CD4-positive, CD25-positive, alpha-beta regulatory T cell (primary cell): ENCODE results near the gene PIAS1. TPM values are rescaled to one million over a fixed set of nuclear protein-coding genes. Genes with fewer than 3 reads are reported as not detected.

ENCODE experiments used
- ATAC-seq, 2 donors: fragments of 150-1000 bp; cut with Tn5 transposase; one replicate each; pipeline ENCODE4 v1.10.0; 2021; ENCODE audit warnings: low read depth in 2 of 2, moderate number of reproducible peaks in 2 of 2, moderate library complexity in 1 of 2
- DNase-seq, 3 donors: peaks; one replicate each; pipeline versions ENCODE4 v3.0.0 to v3.0.0-alpha.2; 2012 to 2022; ENCODE audit warnings: mixed read lengths in 1 of 3
- H3K27ac ChIP-seq: one replicate; pipeline ENCODE4 v1.7.0; 2013; ENCODE audit warnings: mild to moderate bottlenecking, low read length; ENCODE audit not compliant: insufficient read depth, poor library complexity, severe bottlenecking
- H3K27me3 ChIP-seq: one replicate; pipeline ENCODE4 v1.7.0; 2013; ENCODE audit warnings: low read length; ENCODE audit not compliant: control insufficient read depth, insufficient read depth
- H3K36me3 ChIP-seq: one replicate; pipeline ENCODE4 v1.7.0; 2013; ENCODE audit warnings: mild to moderate bottlenecking, low read length, moderate library complexity; ENCODE audit not compliant: control insufficient read depth, insufficient read depth
- H3K4me1 ChIP-seq: 2 replicates; pipeline ENCODE4 v1.7.0; 2013; ENCODE audit warnings: mild to moderate bottlenecking, low read length; ENCODE audit not compliant: insufficient read depth, control insufficient read depth, poor library complexity, severe bottlenecking
- H3K4me3 ChIP-seq: one replicate; pipeline ENCODE4 v1.7.0; 2013; ENCODE audit warnings: low read depth, mild to moderate bottlenecking, low read length, moderate library complexity
- H3K9me3 ChIP-seq, 2 experiments: 1 replicate in 1 of 2; 2 replicates in 1 of 2; pipeline ENCODE4 v1.7.0; 2013; ENCODE audit warnings: low read length in 2 of 2, mild to moderate bottlenecking in 1 of 2, moderate library complexity in 1 of 2; ENCODE audit not compliant: control insufficient read depth in 2 of 2
- H3K27ac Mint-ChIP-seq, 3 donors: one replicate each; pipeline ENCODE4 v1.8.0; 2020 to 2022; ENCODE audit warnings: mild to moderate bottlenecking in 3 of 3, mixed read lengths in 3 of 3, moderate library complexity in 2 of 3
- H3K27me3 Mint-ChIP-seq: one replicate; pipeline ENCODE4 v1.8.0; 2022; ENCODE audit warnings: mild to moderate bottlenecking, mixed read lengths
- H3K36me3 Mint-ChIP-seq: one replicate; pipeline ENCODE4 v1.8.0; 2020; ENCODE audit warnings: mixed read lengths
- H3K4me1 Mint-ChIP-seq, 4 donors: one replicate each; pipeline ENCODE4 v1.8.0; 2020 to 2022; ENCODE audit warnings: mixed read lengths in 4 of 4, mild to moderate bottlenecking in 1 of 4
- H3K4me3 Mint-ChIP-seq, 4 donors: one replicate each; pipeline ENCODE4 v1.8.0; 2020 to 2022; ENCODE audit warnings: mild to moderate bottlenecking in 4 of 4, mixed read lengths in 4 of 4, moderate library complexity in 3 of 4
- H3K9me3 Mint-ChIP-seq, 7 donors: one replicate each; pipeline ENCODE4 v1.8.0; 2020 to 2022; ENCODE audit warnings: mixed read lengths in 7 of 7, mild to moderate bottlenecking in 3 of 7, moderate library complexity in 2 of 7
- polyA plus RNA-seq, 4 donors: library from polyadenylated mRNA; unstranded; fragments of 300-500 nt; fragmentation: Illumina TruSeq; gene quantifications; one replicate each; pipeline ENCODE4 v1.2.3, GENCODE V29; 2021
- total RNA-seq: library from RNA; stranded (reverse); gene quantifications from one replicate; pipeline ENCODE4 v1.2.3, GENCODE V29; 2022

PIAS1 gene
- total and polyA plus RNA-seq, 5 donors from 2014 or later = 102 to 156 (median 137) TPM

DNA sequence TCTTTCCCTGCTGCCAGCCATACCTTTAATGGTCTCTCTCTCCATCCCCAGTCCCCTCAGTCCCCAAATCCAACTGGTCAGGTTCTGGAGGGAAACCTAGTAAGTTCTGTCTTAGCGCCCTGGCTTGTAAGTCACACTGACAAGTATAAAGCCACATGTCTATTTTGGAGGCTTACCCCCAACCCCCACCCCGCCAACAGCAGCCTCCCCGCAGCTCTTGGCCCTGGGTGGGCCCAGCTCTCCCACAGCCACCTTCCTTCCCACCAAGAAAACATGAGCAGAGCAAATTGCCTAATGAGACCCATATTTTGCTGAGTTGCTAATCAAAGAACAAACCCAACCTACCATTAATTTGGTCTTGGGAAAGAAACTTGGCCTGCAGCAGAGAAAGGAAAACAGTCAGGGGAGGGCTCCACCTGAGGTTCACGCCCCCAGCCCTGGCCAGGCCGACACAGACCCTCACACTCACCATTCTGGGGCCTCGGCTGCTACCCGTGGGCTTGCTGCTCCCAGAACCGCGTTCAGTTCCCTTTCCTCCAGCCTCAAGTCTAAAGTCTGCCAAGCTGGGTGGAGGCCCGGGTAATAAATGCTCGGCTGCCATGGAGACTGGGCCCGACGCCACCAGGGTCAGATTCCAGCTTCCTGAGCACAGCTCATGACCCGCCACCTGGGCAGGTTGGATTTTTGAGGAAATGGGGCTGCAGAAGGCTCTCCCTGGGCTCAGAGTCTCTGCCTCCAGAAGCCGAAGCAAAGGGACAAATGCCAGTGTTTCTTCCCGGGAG is 150.9 kb downstream of the PIAS1 start, which contains the start of gene CALML4:
CALML4 (minus strand) TSS at position 557 of the 782 bp plus-strand sequence; CDS start at position 472, 85 bp downstream.
- Histone ChIP-seq H3K36me3 (no peaks in the 10 kb centered on the region), H3K4me3 (no peak within 1 kb of the TSS), H3K4me1 (peaks cover 14% of the 10 kb centered on the region), H3K9me3 (no peaks in the 10 kb centered on the region), H3K27me3 (no peaks in the 10 kb centered on the region), H3K27ac (no peak within 1 kb of the TSS)
- Mint-ChIP-seq H3K36me3 (peaks cover 3% of the 10 kb centered on the region), H3K9me3 (peaks cover 0 to 1% (median 0%) of the 10 kb centered on the region in 7 donors), H3K27ac (no peak within 1 kb of the TSS), H3K4me3 (peak within 1 kb of the TSS in 1 of 4 donors; percentile 79), H3K4me1 (peaks cover 0 to 14% (median 1%) of the 10 kb centered on the region in 4 donors), H3K27me3 (no peaks in the 10 kb centered on the region)
- no peak for DNase-seq
- no peak for ATAC-seq

DNA sequence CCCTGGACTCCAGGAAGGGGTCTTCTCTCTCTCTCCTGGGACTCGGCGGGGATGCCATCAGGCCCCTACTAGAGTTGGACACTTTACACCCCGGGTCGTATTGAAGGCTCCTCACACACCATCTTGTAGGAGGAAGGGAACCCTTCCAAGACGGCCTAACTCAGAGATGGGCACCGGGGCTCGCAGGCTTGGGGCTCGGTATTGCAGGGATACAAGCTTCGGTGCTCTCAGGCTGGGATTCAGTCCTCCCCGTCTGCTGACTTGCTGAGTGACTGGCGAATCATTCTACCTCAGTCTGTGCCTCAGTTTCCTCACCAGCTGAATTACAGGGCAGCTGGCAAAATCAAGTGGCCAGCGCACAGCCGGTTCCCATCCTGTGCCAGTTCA is 151.4 kb downstream of the PIAS1 start:
- no peaks in the 10 kb centered on the region for H3K9me3 ChIP-seq
- H3K27me3 ChIP-seq = no peaks in the 10 kb centered on the region
- no peaks in the 10 kb centered on the region for H3K36me3 ChIP-seq
- ATAC-seq = no peak
- H3K9me3 Mint-ChIP-seq = peaks cover 0 to 1% (median 0%) of the 10 kb centered on the region in 7 donors
- peaks cover 0 to 17% (median 1%) of the 10 kb centered on the region in 4 donors for H3K4me1 Mint-ChIP-seq
- no peak for DNase-seq
- no peak overlapping the region for H3K27ac ChIP-seq
- no peaks in the 10 kb centered on the region for H3K27me3 Mint-ChIP-seq
- peaks cover 3% of the 10 kb centered on the region for H3K36me3 Mint-ChIP-seq
- no peak overlapping the region for H3K27ac Mint-ChIP-seq
- H3K4me3 ChIP-seq = no peak overlapping the region
- no peak overlapping the region for H3K4me3 Mint-ChIP-seq
- H3K4me1 ChIP-seq = peaks cover 14% of the 10 kb centered on the region

DNA sequence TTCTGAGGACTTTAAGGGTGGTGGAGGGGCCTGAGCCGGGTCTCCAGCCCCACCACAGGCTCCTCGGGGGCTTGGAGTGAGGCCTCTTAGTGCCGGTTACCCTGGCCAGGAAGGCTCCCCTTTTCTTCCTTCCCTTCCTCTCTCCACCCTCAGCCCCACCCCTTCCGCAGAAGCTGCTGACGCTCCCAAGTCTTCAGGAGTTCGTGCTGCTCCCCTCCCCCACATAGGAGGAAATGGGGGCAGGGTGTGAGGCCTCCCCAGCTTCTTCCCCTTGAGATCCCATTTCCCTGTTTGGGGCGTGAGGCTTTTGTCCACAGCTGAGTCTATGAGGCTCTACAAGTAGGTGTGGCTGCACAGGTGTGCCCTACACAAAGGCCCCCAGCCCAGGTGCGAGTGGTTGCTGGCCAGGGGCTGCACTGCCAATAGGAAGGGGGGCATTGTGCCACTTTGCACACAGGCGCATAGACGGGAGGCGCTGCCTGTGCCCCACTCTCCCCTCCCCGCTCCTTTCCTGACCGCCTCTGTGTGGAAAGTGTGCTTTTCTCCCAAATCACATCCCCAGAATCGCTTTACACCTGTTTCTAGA is 151.9 kb downstream of the PIAS1 start:
- H3K9me3 ChIP-seq = no peaks in the 10 kb centered on the region
- no peak overlapping the region for H3K4me3 Mint-ChIP-seq
- no peak for DNase-seq
- peaks cover 3% of the 10 kb centered on the region for H3K36me3 Mint-ChIP-seq
- H3K27me3 Mint-ChIP-seq = no peaks in the 10 kb centered on the region
- H3K9me3 Mint-ChIP-seq = peaks cover 0 to 1% (median 0%) of the 10 kb centered on the region in 7 donors
- no peaks in the 10 kb centered on the region for H3K27me3 ChIP-seq
- peaks cover 14% of the 10 kb centered on the region for H3K4me1 ChIP-seq
- H3K4me1 Mint-ChIP-seq = peaks cover 0 to 17% (median 1%) of the 10 kb centered on the region in 4 donors
- no peak overlapping the region for H3K27ac ChIP-seq
- no peak for ATAC-seq
- H3K27ac Mint-ChIP-seq = peak overlapping the region in 1 of 3 donors; percentile 56
- no peak overlapping the region for H3K4me3 ChIP-seq
- no peaks in the 10 kb centered on the region for H3K36me3 ChIP-seq

DNA sequence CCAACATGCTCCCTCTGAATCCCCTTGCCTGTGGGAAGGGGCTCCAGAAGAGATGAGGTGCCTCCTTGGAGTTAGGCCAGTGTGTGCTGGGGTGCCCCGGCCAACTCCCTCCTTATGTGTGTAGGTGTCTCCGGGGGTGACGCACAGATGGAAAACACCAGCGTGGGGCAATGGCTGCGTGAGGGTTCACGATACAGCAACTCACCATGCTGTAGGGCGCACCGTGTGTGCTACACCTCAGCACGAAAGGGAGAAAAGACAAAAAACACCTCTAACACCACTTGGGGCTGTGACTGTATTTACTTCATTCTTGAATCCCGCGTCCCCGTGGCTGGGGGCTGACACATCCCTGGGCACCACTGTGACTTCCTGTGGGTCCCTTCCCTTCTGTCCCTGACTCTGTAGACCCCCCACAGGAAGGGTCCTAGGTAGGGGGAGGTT is 152.6 kb downstream of the PIAS1 start:
- no peak for DNase-seq
- no peaks in the 10 kb centered on the region for H3K27me3 Mint-ChIP-seq
- Histone ChIP-seq H3K36me3 (no peaks in the 10 kb centered on the region), H3K9me3 (no peaks in the 10 kb centered on the region), H3K4me1 (peaks cover 14% of the 10 kb centered on the region), H3K27me3 (no peaks in the 10 kb centered on the region), H3K27ac (no peak overlapping the region), H3K4me3 (no peak overlapping the region)
- H3K4me3 Mint-ChIP-seq = no peak overlapping the region
- peaks cover 0 to 17% (median 1%) of the 10 kb centered on the region in 4 donors for H3K4me1 Mint-ChIP-seq
- no peak overlapping the region for H3K27ac Mint-ChIP-seq
- peaks cover 3% of the 10 kb centered on the region for H3K36me3 Mint-ChIP-seq
- ATAC-seq = no peak
- H3K9me3 Mint-ChIP-seq = peaks cover 0 to 1% (median 0%) of the 10 kb centered on the region in 7 donors

DNA sequence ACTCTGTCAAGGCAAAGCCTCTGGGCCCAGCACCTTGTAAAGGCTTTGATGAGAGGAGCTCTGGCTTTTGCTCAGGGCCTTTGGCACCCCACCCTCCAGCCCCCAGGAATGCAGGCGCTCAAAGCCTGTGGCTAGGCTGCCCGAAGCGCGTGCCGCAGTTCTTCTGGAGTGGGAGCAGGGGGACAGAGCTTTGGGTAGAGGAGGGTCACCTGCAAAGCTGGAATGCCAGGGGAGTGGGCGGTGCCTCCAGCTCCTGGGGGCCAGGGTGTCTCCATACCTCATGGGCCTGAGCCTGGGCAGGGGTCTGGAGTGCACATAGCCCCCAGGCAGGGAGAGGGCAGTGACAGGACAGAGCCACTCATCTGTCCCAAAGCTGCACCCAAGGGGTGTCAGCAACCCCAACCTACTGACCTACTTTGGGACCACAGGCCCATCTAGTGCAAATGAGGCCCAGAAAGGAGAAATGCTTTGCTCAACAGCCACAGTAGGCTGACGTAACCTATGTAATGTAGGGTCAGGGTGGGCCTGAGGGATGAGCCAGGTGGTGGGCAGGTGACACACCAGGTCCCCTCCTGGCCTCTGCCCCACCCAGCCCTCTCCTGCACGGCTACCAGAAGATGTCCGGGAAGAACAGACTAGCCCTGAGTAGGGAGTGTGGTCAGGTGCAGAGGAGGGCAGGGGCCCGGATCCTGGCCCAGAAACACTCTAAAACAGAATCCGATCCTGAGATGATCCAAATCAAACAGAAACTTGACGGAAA is 153.2 kb downstream of the PIAS1 start:
- peaks cover 14% of the 10 kb centered on the region for H3K4me1 ChIP-seq
- Mint-ChIP-seq H3K27ac (no peak overlapping the region), H3K4me1 (peaks cover 0 to 17% (median 4%) of the 10 kb centered on the region in 4 donors), H3K4me3 (no peak overlapping the region), H3K9me3 (peaks cover 0 to 1% (median 0%) of the 10 kb centered on the region in 7 donors), H3K36me3 (peaks cover 3% of the 10 kb centered on the region), H3K27me3 (no peaks in the 10 kb centered on the region)
- H3K4me3 ChIP-seq = no peak overlapping the region
- DNase-seq (no peak), ATAC-seq (no peak)
- no peak overlapping the region for H3K27ac ChIP-seq
- no peaks in the 10 kb centered on the region for H3K36me3 ChIP-seq
- no peaks in the 10 kb centered on the region for H3K9me3 ChIP-seq
- H3K27me3 ChIP-seq = no peaks in the 10 kb centered on the region

DNA sequence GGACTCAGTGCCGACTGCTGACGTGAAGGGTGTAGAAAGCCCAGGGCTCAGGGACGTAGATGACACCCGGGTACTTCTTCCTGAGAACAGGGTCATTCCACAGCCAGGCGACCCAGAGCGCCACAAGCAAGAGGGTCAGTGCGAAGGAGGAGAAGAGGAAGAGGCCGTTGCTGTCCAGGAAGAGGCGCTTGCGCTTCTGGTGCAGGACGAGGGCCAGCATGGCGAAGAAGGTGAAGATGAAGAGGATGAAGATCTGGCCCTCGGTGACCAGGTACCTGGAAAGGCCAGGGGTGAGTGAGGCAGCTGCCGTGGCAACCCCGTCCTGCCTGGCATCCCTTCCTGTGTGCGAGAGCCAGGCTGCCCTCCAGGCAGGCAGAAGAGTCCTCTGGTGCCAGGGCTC is 154.0 kb downstream of the PIAS1 start:
- Mint-ChIP-seq H3K27ac (no peak overlapping the region), H3K4me3 (peak overlapping the region in 1 of 4 donors; percentile 17), H3K9me3 (peaks cover 0 to 1% (median 0%) of the 10 kb centered on the region in 7 donors), H3K4me1 (peaks cover 0 to 17% (median 4%) of the 10 kb centered on the region in 4 donors), H3K27me3 (no peaks in the 10 kb centered on the region), H3K36me3 (peaks cover 3% of the 10 kb centered on the region)
- ATAC-seq (no peak), DNase-seq (no peak)
- no peak overlapping the region for H3K4me3 ChIP-seq
- H3K9me3 ChIP-seq = no peaks in the 10 kb centered on the region
- H3K27ac ChIP-seq = no peak overlapping the region
- peaks cover 14% of the 10 kb centered on the region for H3K4me1 ChIP-seq
- H3K27me3 ChIP-seq = no peaks in the 10 kb centered on the region
- no peaks in the 10 kb centered on the region for H3K36me3 ChIP-seq

DNA sequence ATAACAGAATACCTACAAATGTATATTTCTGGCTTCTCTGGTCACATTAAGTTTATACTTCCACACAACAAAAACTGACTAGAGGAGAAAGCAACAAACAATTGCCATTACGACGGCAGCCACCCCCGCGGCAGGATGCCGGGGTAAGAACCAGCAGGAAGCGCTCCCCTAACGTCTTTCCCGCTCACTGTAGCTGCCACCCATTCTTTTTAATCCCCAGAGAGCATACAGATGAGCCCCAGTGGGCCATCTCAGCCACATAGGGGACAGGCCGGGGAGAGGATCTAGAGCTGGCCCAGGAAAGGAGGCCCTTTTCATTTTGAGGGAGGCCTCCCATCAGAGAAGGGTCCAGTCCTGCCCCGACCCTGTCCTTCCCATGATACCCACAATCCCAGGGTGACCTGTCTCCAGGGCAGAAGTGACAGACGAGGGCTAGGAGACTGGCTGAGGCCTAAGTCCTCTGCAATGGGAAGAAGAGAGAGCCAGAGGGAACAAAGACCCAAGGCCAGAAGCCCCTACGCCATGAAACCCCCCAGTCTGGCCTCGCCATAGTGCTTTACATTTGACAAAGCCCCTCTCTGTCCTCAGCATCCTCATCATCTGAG is 154.6 kb downstream of the PIAS1 start:
- Mint-ChIP-seq H3K27me3 (no peaks in the 10 kb centered on the region), H3K27ac (peak overlapping the region in 1 of 3 donors; percentile 40), H3K36me3 (peaks cover 3% of the 10 kb centered on the region), H3K4me1 (peaks cover 0 to 17% (median 4%) of the 10 kb centered on the region in 4 donors), H3K4me3 (peak overlapping the region in 3 of 4 donors; percentile 17 to 55 (median 21)), H3K9me3 (peaks cover 0 to 1% (median 0%) of the 10 kb centered on the region in 7 donors)
- H3K4me1 ChIP-seq = peaks cover 14% of the 10 kb centered on the region
- no peak overlapping the region for H3K27ac ChIP-seq
- DNase-seq (peak in 1 of 3 donors; percentile 37), ATAC-seq (no peak)
- H3K36me3 ChIP-seq = no peaks in the 10 kb centered on the region
- no peaks in the 10 kb centered on the region for H3K9me3 ChIP-seq
- H3K4me3 ChIP-seq = no peak overlapping the region
- H3K27me3 ChIP-seq = no peaks in the 10 kb centered on the region
